Erythroblast (primary cell): ENCODE measurements around the gene HAVCR2.

Source experiments
- GATA1 ChIP-seq: IDR thresholded peaks from 2 replicates; pipeline ENCODE4 v1.6.1; 2011; ENCODE audit warnings: low read depth, mild to moderate bottlenecking, control low read depth, low read length, moderate library complexity
- POLR2A ChIP-seq: IDR thresholded peaks from 2 replicates; pipeline ENCODE4 v1.6.1; 2011; ENCODE audit warnings: mild to moderate bottlenecking, low read length

DNA sequence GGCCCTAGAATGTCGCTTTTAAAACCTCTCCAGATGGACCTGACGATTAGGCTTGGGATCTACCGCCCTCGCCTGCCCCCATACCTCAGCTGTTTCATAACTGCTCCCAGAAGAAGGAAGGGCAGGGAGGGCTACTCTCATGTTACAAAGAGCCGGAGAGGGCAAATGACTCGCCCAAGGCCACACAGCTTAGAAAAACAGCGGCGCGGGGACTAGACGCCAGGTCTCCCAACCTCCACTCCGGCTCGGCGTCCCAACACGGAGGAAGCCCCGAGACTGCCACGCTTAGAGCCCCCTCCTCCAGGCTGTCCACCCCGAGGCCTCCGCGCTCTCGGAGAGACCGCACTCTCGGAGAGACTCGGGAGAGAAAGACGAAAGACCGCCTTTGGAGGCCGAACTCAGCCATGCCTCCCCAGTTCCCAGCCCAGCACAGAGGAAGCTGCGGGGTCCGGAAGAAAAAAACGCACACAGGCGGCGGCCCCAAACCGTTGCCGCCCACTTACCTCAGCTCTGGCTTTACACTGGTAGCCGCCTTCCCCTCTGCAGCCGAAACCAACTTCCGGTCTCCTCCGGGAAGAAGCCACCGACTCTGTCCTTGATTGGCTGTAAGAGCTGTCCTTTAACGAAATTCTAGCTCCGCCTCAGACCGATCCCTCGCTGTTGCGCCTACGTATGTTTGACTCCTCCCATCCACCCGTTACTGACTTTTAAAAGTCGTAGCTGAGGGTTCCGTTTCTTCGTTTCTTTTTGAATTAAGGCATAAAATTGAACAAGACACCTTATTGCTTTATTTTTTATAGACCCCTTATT lies 33.7 kb upstream of the HAVCR2 start, which contains the start of gene MED7:
- TF ChIP-seq POLR2A (peak; percentile 98), GATA1 (no peak)
